ENCODE results near the gene DDAH2.

The DDAH2 gene

GRCh38 chr6:31760790-31761189 lies 31.7 kb upstream of the DDAH2 start:
- no peak for FAIRE-seq

GRCh38 chr6:31758281-31758680 lies 29.2 kb upstream of the DDAH2 start:
- no peak for FAIRE-seq

DNA sequence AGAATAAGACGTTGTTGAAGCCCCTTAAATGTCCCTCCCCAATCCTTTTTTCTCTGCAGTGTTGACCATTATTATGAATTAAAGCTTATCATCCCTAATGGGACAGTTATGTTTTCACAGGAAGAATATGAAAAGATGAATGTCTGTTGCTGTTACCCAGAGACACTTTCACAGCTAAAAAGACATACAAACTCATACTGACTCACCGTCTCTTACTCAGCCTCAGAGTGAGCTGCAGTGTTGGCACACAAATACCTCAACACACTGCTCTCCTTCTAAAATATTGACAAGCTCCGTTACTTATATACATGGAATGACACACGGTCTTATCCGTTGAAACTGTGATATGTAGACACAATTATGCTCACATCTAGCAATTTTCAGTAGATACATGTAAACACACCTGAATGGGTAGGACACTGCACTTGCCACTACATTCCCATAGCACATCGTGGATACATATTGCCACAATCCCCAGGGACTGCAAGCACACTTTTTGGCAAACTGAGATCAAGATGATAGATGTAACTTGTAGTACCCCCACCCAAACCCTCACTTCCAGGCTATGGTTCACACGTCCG lies 23.7 kb upstream of the DDAH2 start:
- FAIRE-seq: no peak

GRCh38 chr6:31750411-31751022 lies 21.4 kb upstream of the DDAH2 start:
- FAIRE-seq: no peak

GRCh38 chr6:31749301-31750036 lies 20.4 kb upstream of the DDAH2 start:
- FAIRE-seq: no peak

DNA sequence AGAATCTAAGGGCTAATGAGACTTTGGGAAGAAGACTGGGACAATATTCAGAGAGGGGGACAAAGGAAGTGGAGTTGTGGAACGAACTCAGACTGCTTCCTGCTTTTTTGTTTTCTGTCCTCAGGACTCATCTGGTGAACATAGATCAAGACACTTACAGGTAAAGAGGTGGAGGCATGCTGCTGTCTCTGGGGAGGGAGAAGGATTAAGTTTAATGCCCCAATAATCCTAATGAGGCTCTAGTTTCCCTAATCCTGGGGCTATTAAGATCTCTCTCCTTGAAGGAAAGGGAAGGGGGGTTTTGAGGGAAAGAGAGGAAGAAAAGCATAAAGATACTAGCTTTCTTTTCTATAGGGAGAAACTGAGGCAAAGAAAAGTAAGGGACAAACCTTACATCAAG lies 15.3 kb upstream of the DDAH2 start:
- no peak for FAIRE-seq

GRCh38 chr6:31742894-31743293 lies 13.8 kb upstream of the DDAH2 start:
- FAIRE-seq: no peak

DNA sequence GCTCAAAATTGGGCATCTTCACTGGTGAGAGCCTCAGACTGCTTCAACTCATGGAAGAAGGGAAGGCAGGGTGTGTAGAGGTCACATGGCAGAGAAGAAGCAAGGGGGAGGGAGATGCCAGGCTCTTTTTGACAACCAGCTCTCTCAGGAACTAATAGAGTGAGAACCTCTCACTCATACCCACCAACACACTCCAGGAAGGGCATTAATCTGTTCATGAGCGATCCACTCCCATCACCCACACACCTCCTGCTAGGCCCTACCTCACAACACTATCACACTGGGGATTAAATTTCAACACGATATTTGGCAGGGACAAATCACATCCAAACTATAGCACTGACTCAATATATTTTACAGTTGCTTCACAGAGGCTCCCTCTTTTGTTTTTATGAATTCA lies 12.7 kb upstream of the DDAH2 start:
- no peak for FAIRE-seq

DNA sequence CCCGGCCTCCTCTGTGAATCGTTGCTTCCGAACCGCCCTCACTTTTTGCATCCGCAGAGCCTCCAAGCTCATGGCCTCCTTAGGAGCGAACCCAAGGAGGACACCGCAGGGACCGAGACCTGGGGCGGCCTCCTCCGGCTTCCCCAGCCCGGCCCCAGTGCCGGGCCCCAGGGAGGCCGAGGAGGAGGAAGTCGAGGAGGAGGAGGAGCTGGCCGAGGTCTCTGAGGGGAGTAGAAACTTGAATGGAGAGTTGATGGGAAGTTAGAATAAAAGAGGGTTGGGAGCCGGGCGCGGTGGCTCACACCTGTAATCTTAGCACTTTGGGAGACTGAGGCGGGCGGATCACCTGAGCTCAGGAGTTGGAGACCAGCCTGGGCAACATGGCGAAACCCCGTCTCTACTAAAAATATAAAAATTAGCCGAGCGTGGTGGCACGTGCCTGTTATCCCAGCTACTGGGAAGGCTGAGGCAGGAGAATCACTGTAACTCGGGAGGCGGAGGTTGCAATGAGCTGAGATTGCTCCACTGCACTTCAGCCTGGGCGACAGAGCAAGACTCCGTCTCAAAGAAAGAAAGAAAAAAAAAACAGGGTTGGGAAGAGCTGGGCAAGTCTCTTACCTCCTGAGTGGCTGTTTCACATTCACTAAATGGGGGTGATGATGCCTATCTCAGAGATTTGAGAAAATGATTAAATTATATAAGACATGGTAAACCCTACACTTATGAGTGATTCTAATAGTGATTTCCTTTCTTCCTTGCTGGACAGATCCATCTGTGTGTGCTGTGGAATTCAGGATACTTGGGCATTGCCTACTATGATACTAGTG lies 11.5 kb upstream of the DDAH2 start:
- FAIRE-seq: no peak

- FAIRE-seq: peak; percentile 96
Observed at GRCh38 chr6:31739639-31740396, 10.7 kb upstream of the DDAH2 start, which contains the start of gene MSH5. MSH5 (plus strand) TSS chr6:31740005; CDS start chr6:31740467, 462 bp downstream.

GRCh38 chr6:31737991-31738979 lies 9.2 kb upstream of the DDAH2 start:
- FAIRE-seq: no peak

GRCh38 chr6:31737315-31737990 lies 8.4 kb upstream of the DDAH2 start:
- no peak for FAIRE-seq

GRCh38 chr6:31736768-31737314 lies 7.7 kb upstream of the DDAH2 start:
- no peak for FAIRE-seq

GRCh38 chr6:31736021-31736767 lies 7.1 kb upstream of the DDAH2 start, which contains the start of gene CLIC1:
CLIC1 (minus strand) TSS chr6:31736530; CDS start chr6:31736300, 230 bp downstream.
- no peak for FAIRE-seq

DNA sequence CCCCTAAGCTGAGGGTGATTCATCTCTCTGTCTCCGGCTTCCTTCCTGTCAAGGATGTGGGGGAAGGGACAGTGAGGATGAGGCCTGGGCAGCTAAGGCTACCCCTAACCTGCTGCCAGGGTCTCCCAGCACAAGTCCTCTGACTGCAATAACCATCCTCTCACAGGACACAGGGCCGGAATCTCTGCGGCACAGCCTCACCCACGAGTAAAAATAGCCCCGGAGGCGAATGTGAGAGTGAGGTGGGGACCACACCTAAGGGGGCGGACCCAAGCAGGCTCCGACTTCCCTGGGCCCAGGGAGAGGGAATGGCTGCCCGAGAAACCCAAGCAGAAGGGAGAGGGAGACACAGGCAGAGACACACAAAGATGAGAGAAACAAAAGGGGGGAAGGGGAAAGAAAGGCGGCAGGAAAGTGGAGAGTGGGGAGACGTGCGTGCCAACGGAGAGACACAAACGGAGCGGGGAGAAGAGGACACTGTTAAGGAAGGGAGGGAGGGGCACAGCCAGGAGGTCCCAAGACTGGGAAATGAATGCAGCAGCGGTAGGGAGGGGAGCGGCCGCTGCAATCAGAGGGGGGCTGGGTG lies 5.8 kb upstream of the DDAH2 start:
- FAIRE-seq: no peak

GRCh38 chr6:31734247-31734820 lies 5.2 kb upstream of the DDAH2 start:
- no peak for FAIRE-seq

GRCh38 chr6:31733734-31734133 lies 4.6 kb upstream of the DDAH2 start:
- no peak for FAIRE-seq

DNA sequence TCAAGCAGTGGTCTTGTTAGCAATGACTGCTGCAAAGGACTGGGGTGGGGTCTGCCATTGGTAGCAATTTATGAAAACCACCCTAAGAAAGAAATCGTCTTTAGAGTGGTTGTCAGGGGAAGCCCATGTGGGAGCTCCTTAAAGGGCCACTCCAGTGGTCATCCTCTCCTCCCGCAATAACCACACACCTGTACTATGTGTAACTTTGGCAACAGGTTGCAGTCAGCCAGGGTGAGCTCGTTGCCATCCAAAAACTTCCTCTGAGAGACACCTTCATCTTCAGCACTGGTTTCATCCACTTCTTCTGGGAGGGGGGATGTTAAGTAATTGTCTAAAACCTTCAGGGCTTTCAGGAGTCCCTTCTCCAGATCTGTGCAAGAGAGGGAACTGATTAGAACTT lies 2.9 kb upstream of the DDAH2 start:
- FAIRE-seq: no peak
